Panc1 (cell line): ENCODE measurements around the gene KRTDAP. TPM values are rescaled to one million over a fixed set of nuclear protein-coding genes. Genes with fewer than 3 reads are reported as not detected.

Source experiments
- ATAC-seq: fragments of 200-7000 bp; cut with Tn5 transposase; 2 replicates; pipeline ENCODE4 v1.9.1; 2020; ENCODE audit warnings: mild to moderate bottlenecking, moderate library complexity
- BruUV-seq: library from RNA; stranded (reverse); fragments of 400-500 nt; replicated peaks from 2 replicates; lab custom pipeline; 2021; lab: Mats Ljungman, UMichigan
- CTCF ChIA-PET: fragments of 300-600 bp; sonication (Branson Sonifier 250); formaldehyde crosslinking; loops from one replicate; lab custom pipeline; 2022; ENCODE audit warnings: antibody characterized with exemption; lab: Charles Lee
- POLR2A ChIA-PET: fragments of 300-600 bp; sonication (Branson Sonifier 250); formaldehyde crosslinking; loops from one replicate; lab custom pipeline; 2022; ENCODE audit warnings: antibody characterized with exemption; lab: Charles Lee
- DNase-seq: peaks from one replicate; pipeline ENCODE4 v3.0.0-alpha.2; 2010; ENCODE audit warnings: low read depth, low spot score
- H3K27ac ChIP-seq: 2 replicates; pipeline ENCODE4 v1.5.1; 2011; ENCODE audit warnings: mild to moderate bottlenecking, low read length, inconsistent platforms
- H3K27me3 ChIP-seq: fragments of 200-500 bp; sonication (Bioruptor generic); 2 replicates; pipeline ENCODE4 v1.6.0; 2014; ENCODE audit warnings: low read length, inconsistent platforms; ENCODE audit not compliant: control insufficient read depth, insufficient read depth
- H3K36me3 ChIP-seq: fragments of 200-500 bp; sonication (Bioruptor generic); 2 replicates; pipeline ENCODE4 v1.5.1; 2014; ENCODE audit warnings: inconsistent platforms, mild to moderate bottlenecking, low read length, moderate library complexity; ENCODE audit not compliant: control insufficient read depth, insufficient read depth
- H3K4me1 ChIP-seq: 2 replicates; pipeline ENCODE4 v1.5.1; 2011; ENCODE audit warnings: inconsistent platforms, mild to moderate bottlenecking, low read length, moderate library complexity; ENCODE audit not compliant: control insufficient read depth, insufficient read depth
- H3K4me3 ChIP-seq, 2 experiments: 2 replicates each; pipeline ENCODE4 v1.5.1; 2011 to 2012; ENCODE audit warnings: low read depth in 2 of 2, low read length in 2 of 2, mild to moderate bottlenecking in 2 of 2, inconsistent platforms in 1 of 2, moderate library complexity in 1 of 2
- H3K9me3 ChIP-seq: fragments of 200-500 bp; sonication (Bioruptor generic); 2 replicates; pipeline ENCODE4 v1.5.1; 2014; ENCODE audit warnings: low read depth, mild to moderate bottlenecking, inconsistent platforms, low read length, moderate library complexity; ENCODE audit not compliant: control insufficient read depth, insufficient read depth
- POLR2AphosphoS5 ChIP-seq: IDR thresholded peaks from 2 replicates; pipeline ENCODE4 v1.6.1; 2012; ENCODE audit warnings: mild to moderate bottlenecking, low read depth, low read length, moderate library complexity
- SIN3A ChIP-seq: IDR thresholded peaks from 2 replicates; pipeline ENCODE4 v1.6.1; 2012; ENCODE audit warnings: low read depth, mild to moderate bottlenecking, low read length, moderate library complexity, borderline replicate concordance; ENCODE audit not compliant: insufficient read depth
- TCF7L2 ChIP-seq: IDR thresholded peaks from 2 replicates; pipeline ENCODE4 v1.6.1; 2011; ENCODE audit warnings: mild to moderate bottlenecking, low read depth, low read length, inconsistent platforms
- in situ Hi-C: cut with HindIII; loops from 2 replicates; pipeline ENCODE4 v1.10.0; 2016; ENCODE audit warnings: low sequenced_read_pairs, low pct_unique_long_range_greater_than_20kb
- intact Hi-C: fragments of 100-400 bp; cut with micrococcal nuclease; formaldehyde crosslinking; loops from one replicate; pipeline ENCODE4 v1.10.0; 2022; ENCODE audit not compliant: unreplicated experiment
- total RNA-seq: library from RNA; stranded (reverse); gene quantifications from one replicate; pipeline ENCODE4 v1.2.1, GENCODE V29; 2021; ENCODE audit not compliant: unreplicated experiment
- TF ChIP-seq, protein P1 (sequence below): fragments of 450-650 bp; IDR thresholded peaks from 2 replicates; pipeline ENCODE4 v1.5.1; 2017; ENCODE audit warnings: mild to moderate bottlenecking
- TF ChIP-seq, protein P2 (sequence below), 2 experiments: IDR thresholded peaks; 2 replicates each; pipeline ENCODE4 v1.6.1; 2011 to 2012; ENCODE audit warnings: low read depth in 2 of 2, control low read depth in 1 of 2, low read length in 1 of 2, mild to moderate bottlenecking in 1 of 2, moderate library complexity in 1 of 2; ENCODE audit not compliant: insufficient read depth in 1 of 2

KRTDAP gene
- total RNA-seq, 1 experiment from 2014 or later, result not detected

GRCh38 chr19:35491836-35492360, 1.6 kb upstream of the KRTDAP start:
- intact Hi-C loops, result loop anchor here (10.0 kb wide), 1 partner anchor 137 kb away; the partner anchor contains the start of gene FFAR3
- BruUV-seq, result no TSS peak
- Histone ChIP-seq H3K4me1 (no peaks in the 10 kb centered on the region), H3K4me3 (no peak overlapping the region), H3K27me3 (peaks cover 17% of the 10 kb centered on the region), H3K27ac (no peak overlapping the region), H3K9me3 (no peaks in the 10 kb centered on the region), H3K36me3 (no peaks in the 10 kb centered on the region)
- ATAC-seq, result no peak
- TF ChIP-seq, protein P1, sequence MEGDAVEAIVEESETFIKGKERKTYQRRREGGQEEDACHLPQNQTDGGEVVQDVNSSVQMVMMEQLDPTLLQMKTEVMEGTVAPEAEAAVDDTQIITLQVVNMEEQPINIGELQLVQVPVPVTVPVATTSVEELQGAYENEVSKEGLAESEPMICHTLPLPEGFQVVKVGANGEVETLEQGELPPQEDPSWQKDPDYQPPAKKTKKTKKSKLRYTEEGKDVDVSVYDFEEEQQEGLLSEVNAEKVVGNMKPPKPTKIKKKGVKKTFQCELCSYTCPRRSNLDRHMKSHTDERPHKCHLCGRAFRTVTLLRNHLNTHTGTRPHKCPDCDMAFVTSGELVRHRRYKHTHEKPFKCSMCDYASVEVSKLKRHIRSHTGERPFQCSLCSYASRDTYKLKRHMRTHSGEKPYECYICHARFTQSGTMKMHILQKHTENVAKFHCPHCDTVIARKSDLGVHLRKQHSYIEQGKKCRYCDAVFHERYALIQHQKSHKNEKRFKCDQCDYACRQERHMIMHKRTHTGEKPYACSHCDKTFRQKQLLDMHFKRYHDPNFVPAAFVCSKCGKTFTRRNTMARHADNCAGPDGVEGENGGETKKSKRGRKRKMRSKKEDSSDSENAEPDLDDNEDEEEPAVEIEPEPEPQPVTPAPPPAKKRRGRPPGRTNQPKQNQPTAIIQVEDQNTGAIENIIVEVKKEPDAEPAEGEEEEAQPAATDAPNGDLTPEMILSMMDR, result no peak
- TF ChIP-seq SIN3A, result no peak
- TF ChIP-seq POLR2AphosphoS5, result no peak
- no peak for TF ChIP-seq TCF7L2
- TF ChIP-seq, protein P2, sequence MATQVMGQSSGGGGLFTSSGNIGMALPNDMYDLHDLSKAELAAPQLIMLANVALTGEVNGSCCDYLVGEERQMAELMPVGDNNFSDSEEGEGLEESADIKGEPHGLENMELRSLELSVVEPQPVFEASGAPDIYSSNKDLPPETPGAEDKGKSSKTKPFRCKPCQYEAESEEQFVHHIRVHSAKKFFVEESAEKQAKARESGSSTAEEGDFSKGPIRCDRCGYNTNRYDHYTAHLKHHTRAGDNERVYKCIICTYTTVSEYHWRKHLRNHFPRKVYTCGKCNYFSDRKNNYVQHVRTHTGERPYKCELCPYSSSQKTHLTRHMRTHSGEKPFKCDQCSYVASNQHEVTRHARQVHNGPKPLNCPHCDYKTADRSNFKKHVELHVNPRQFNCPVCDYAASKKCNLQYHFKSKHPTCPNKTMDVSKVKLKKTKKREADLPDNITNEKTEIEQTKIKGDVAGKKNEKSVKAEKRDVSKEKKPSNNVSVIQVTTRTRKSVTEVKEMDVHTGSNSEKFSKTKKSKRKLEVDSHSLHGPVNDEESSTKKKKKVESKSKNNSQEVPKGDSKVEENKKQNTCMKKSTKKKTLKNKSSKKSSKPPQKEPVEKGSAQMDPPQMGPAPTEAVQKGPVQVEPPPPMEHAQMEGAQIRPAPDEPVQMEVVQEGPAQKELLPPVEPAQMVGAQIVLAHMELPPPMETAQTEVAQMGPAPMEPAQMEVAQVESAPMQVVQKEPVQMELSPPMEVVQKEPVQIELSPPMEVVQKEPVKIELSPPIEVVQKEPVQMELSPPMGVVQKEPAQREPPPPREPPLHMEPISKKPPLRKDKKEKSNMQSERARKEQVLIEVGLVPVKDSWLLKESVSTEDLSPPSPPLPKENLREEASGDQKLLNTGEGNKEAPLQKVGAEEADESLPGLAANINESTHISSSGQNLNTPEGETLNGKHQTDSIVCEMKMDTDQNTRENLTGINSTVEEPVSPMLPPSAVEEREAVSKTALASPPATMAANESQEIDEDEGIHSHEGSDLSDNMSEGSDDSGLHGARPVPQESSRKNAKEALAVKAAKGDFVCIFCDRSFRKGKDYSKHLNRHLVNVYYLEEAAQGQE (IDR thresholded peaks at IDR 0.05; ENCODE audit: insufficient read depth in 1 of 2, low read depth in 2 of 2, low read length in 1 of 2), result no peak
- DNase-seq, result no peak
- ChIA-PET CTCF (no interaction called here), POLR2A (no interaction called here)
- in situ Hi-C loops, result no loop called here

DNA sequence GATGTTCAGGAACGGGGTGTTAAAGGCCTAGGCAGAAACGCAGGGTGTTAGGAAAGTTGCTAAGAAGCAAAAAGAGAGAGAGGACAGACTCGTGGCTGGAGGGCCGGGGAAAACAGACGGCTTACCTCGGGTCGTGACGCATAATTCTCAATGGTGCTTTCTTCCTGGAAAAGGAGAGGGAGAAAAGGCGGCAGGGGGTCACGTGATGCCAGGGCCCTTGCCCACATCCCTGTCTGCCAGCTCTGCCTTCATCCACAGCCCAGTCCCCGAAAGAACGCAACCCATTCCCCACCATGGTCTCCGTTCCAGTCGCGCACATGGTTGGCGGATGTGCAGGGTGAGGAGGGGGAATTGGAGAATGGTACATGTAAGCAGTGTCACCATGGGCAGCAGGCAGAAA, 1.6 kb downstream of the KRTDAP start:
- in situ Hi-C loops (no loop called here), intact Hi-C loops (no loop called here)
- H3K36me3 ChIP-seq, result no peaks in the 10 kb centered on the region
- no peaks in the 10 kb centered on the region for H3K4me1 ChIP-seq
- H3K27me3 ChIP-seq, result peaks cover 22% of the 10 kb centered on the region
- TF ChIP-seq, protein P2 (IDR thresholded peaks at IDR 0.05; ENCODE audit: insufficient read depth in 1 of 2, low read depth in 2 of 2, low read length in 1 of 2), result no peak
- TF ChIP-seq SIN3A (no peak), POLR2AphosphoS5 (no peak), TCF7L2 (no peak)
- TF ChIP-seq, protein P1, result no peak
- no peak overlapping the region for H3K4me3 ChIP-seq
- ATAC-seq (no peak), DNase-seq (no peak)
- no peaks in the 10 kb centered on the region for H3K9me3 ChIP-seq
- CTCF ChIA-PET, result no interaction called here
- no TSS peak for BruUV-seq
- H3K27ac ChIP-seq, result no peak overlapping the region
- POLR2A ChIA-PET, result no interaction called here
